ENCODE results near the gene COLQ.
A peak's percentile ranks its signal among the peaks of the same experiment; 100 is the strongest.

COLQ gene

DNA sequence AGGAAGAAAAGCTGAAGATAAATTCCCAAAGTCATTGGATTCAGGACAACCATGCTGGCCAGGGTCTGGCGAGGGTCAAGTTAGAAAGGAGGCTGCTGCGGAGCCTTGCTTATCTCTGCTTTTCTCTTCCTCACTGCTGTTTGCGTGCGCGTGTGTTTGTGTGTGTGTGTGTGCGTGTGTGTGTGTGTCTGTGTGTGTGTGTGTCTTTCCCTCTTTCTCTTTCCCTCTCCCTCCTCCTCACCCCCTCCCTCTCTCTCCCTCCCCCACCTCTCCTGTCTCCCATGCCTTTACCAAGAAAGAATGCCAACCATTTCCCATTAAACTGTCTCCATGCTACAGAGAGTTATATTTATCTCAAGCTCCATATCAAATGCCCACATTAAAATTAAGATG is at the start of gene COLQ:
TSS of gene COLQ (minus strand) at position 134 of the 393 bp plus-strand sequence. CDS start at position 53, 81 bp downstream.
- DNase-seq (ENCODE audit: extremely low read depth, low read depth): no peak
- TF ChIP-seq, protein P1, sequence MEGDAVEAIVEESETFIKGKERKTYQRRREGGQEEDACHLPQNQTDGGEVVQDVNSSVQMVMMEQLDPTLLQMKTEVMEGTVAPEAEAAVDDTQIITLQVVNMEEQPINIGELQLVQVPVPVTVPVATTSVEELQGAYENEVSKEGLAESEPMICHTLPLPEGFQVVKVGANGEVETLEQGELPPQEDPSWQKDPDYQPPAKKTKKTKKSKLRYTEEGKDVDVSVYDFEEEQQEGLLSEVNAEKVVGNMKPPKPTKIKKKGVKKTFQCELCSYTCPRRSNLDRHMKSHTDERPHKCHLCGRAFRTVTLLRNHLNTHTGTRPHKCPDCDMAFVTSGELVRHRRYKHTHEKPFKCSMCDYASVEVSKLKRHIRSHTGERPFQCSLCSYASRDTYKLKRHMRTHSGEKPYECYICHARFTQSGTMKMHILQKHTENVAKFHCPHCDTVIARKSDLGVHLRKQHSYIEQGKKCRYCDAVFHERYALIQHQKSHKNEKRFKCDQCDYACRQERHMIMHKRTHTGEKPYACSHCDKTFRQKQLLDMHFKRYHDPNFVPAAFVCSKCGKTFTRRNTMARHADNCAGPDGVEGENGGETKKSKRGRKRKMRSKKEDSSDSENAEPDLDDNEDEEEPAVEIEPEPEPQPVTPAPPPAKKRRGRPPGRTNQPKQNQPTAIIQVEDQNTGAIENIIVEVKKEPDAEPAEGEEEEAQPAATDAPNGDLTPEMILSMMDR (IDR thresholded peaks at IDR 0.05; ENCODE audit: low read depth, low read length): no peak

DNA sequence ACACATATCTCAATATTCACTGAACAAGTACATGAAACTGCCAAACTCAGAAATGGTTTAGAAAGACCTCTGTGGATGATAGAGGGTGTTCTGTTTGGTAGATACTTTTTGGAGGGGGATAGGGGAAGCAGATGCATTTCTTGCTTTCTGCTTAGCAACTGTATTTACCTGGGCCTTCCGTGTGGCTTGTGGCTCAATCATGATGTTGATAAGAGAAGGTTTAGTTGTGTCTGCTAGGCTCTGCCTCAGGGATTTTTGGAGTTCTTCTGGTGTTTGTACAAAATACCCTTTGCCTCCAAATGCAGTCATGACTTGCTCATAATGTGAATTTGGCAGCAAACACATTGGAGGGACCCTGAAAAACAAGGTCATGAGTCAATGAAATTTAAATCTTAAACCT is 41.7 kb upstream of the COLQ start:
- TF ChIP-seq, protein P1 (IDR thresholded peaks at IDR 0.05; ENCODE audit: low read depth, low read length): no peak
- DNase-seq (ENCODE audit: extremely low read depth, low read depth): no peak

DNA sequence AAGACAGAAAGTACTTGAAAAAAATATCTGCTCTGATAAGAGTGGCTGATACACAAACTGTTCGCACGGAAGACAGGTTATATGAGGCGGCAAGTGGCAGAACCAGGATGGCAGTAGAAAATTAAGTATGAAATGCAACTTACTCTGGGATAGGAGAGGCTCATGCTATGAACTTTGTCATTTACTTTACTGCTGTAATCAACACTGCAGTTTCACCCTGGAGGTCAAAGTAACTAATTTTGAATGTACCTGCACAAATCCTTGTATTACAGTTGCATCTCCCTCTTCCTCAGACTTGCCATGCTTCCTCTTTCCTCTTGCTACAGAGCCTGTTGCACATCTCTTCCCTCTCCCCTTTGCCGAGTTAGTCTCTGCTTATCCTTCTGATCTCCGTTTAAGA is 41.1 kb upstream of the COLQ start:
- no peak for DNase-seq (ENCODE audit: extremely low read depth, low read depth)
- TF ChIP-seq, protein P1 (IDR thresholded peaks at IDR 0.05; ENCODE audit: low read depth, low read length): no peak

DNA sequence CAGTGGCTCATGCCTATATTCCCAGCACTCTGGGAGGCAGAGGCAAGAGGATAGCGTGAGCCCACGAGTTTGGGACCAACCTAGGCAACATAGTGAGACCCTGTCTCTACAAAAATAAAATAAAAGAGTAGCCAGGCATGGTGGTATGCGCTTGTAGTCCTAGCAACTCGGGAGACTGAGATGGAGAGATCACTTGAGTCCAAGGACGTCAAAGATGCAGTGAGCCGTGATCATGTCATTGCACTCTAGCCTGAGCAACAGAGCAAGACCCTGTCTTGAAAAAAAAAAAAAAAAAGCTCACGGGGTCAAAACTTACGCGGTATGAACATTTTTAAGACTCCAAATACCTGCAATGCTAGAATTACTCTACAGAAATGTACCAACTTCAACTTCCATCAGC is 37.1 kb upstream of the COLQ start:
- TF ChIP-seq, protein P1 (IDR thresholded peaks at IDR 0.05; ENCODE audit: low read depth, low read length): no peak
- no peak for DNase-seq (ENCODE audit: extremely low read depth, low read depth)

DNA sequence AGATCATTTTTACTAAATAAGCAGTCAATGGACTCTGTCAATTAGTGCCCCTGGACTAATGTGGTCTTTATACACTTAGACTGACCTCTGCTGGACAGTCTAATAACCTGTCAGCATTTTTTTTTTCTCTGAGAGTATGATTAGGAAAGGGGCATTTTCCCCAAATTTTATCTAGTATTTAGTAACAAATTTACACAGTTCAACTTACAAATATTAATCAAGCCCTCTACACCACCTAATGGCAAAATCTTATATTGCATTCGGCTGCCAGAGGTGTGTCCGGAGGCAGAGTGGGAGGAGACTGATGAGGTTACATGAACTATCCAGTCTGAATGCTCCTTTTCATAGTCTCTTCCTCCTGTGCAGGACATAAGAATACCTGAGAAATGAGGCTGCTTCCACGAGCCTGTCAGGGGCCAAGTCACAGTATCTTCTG is 36.0 kb upstream of the COLQ start:
- TF ChIP-seq, protein P1 (IDR thresholded peaks at IDR 0.05; ENCODE audit: low read depth, low read length): peak; percentile 54
- DNase-seq (ENCODE audit: extremely low read depth, low read depth): peak; percentile 29

DNA sequence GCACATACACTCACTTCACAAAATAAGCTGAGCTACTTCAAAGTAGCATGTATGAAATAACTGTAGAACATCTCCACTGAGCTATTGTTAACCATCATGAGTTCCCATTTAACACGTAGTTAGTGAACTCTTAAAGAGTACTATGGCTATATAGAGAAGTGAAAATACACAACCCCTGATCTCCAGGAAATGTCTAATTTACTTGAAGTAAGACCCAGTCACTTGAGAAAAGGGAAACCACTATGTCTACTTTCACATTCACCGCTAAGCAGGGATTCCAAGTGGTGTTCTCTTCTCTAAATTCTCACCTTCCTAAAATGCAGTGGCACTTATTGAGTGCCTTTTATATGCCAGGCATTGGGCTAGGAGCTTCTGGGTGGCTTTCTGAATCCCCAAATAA is 35.0 kb upstream of the COLQ start:
- no peak for DNase-seq (ENCODE audit: extremely low read depth, low read depth)
- TF ChIP-seq, protein P1 (IDR thresholded peaks at IDR 0.05; ENCODE audit: low read depth, low read length): no peak

DNA sequence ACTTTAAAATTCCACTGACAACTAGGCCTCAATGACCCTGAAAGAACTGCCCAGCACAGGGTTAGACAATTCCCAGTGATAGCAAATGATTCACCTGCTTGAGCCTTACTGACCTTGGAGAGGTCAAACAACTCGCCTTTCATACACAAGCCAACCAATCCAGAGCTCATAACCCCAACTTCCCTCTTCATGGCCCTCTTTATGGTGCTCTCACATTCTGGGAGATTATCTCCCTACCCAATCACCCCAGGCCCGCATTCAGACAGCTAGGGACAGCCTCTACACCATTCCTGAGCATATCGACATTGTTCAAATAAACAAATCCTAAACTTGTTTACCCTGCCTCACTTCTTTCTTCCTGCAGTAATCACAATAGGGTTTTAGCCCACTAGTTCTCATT is 32.2 kb upstream of the COLQ start:
- no peak for DNase-seq (ENCODE audit: extremely low read depth, low read depth)
- TF ChIP-seq, protein P1 (IDR thresholded peaks at IDR 0.05; ENCODE audit: low read depth, low read length): no peak
